Mesenchymal stem cell (in vitro differentiated cells and primary cell): Measurements from ENCODE around the gene PHYHIPL.

Source experiments
- DNase-seq: peaks from one replicate; pipeline ENCODE4 v3.0.0-alpha.2; 2013
- H2AFZ ChIP-seq: one replicate; pipeline ENCODE4 v1.6.1; 2013; ENCODE audit warnings: low read depth, mild to moderate bottlenecking, control low read depth, inconsistent platforms, low read length, moderate library complexity
- H2AK5ac ChIP-seq: 2 replicates; pipeline ENCODE4 v1.6.1; 2013; ENCODE audit warnings: low read length, moderate library complexity, mild to moderate bottlenecking, inconsistent platforms; ENCODE audit not compliant: severe bottlenecking
- H2BK120ac ChIP-seq: one replicate; pipeline ENCODE4 v1.6.1; 2013; ENCODE audit warnings: low read depth, mild to moderate bottlenecking, inconsistent platforms, low read length, moderate library complexity
- H2BK12ac ChIP-seq, 2 experiments: one replicate each; pipeline ENCODE4 v1.6.1; 2013; ENCODE audit warnings: inconsistent platforms in 2 of 2, low read length in 2 of 2, mild to moderate bottlenecking in 2 of 2, moderate library complexity in 2 of 2, control low read depth in 1 of 2
- H2BK15ac ChIP-seq: one replicate; pipeline ENCODE4 v1.6.1; 2013; ENCODE audit warnings: mild to moderate bottlenecking, low read depth, inconsistent platforms; ENCODE audit not compliant: poor library complexity, severe bottlenecking
- H2BK5ac ChIP-seq: 2 replicates; pipeline ENCODE4 v1.6.1; 2013; ENCODE audit warnings: low read depth, mild to moderate bottlenecking, low read length, control low read depth, inconsistent platforms; ENCODE audit not compliant: poor library complexity, severe bottlenecking
- H3K14ac ChIP-seq, 2 experiments: one replicate each; pipeline ENCODE4 v1.6.1; 2013; ENCODE audit warnings: inconsistent platforms in 2 of 2, low read length in 2 of 2, control low read depth in 1 of 2, mild to moderate bottlenecking in 1 of 2, moderate library complexity in 1 of 2
- H3K18ac ChIP-seq, 2 experiments: one replicate each; pipeline ENCODE4 v1.6.1; 2013; ENCODE audit warnings: inconsistent platforms in 2 of 2, low read length in 2 of 2, control low read depth in 1 of 2, low read depth in 1 of 2, mild to moderate bottlenecking in 1 of 2
- H3K23ac ChIP-seq, 2 experiments: one replicate each; pipeline ENCODE4 v1.6.1; 2013; ENCODE audit warnings: inconsistent platforms in 2 of 2, low read length in 2 of 2, mild to moderate bottlenecking in 2 of 2, moderate library complexity in 2 of 2, control low read depth in 1 of 2
- H3K27ac ChIP-seq: 2 replicates; pipeline ENCODE4 v1.5.1; 2013; ENCODE audit warnings: mild to moderate bottlenecking, moderate library complexity, low read length, control low read depth, inconsistent platforms; ENCODE audit not compliant: poor library complexity, severe bottlenecking
- H3K27me3 ChIP-seq, 2 experiments: 2 replicates each; pipeline versions ENCODE4 v1.6.1 to v1.7.0; 2013; ENCODE audit warnings: low read length in 2 of 2, mild to moderate bottlenecking in 2 of 2, moderate library complexity in 2 of 2, control low read depth in 1 of 2, inconsistent platforms in 1 of 2; ENCODE audit not compliant: control insufficient read depth in 1 of 2, insufficient read depth in 1 of 2
- H3K36me3 ChIP-seq, 2 experiments: 2 replicates each; pipeline versions ENCODE4 v1.6.1 to v1.7.0; 2013; ENCODE audit warnings: low read length in 2 of 2, control low read depth in 1 of 2, inconsistent platforms in 1 of 2, low read depth in 1 of 2, mild to moderate bottlenecking in 1 of 2; ENCODE audit not compliant: insufficient read depth in 2 of 2, control insufficient read depth in 1 of 2
- H3K4ac ChIP-seq, 2 experiments: one replicate each; pipeline ENCODE4 v1.6.1; 2013; ENCODE audit warnings: inconsistent platforms in 2 of 2, low read length in 2 of 2, mild to moderate bottlenecking in 2 of 2, moderate library complexity in 2 of 2, control low read depth in 1 of 2, low read depth in 1 of 2
- H3K4me1 ChIP-seq: 2 replicates; pipeline ENCODE4 v1.6.1; 2013; ENCODE audit warnings: low read depth, low read length, control low read depth; ENCODE audit not compliant: control insufficient read depth, insufficient read depth
- H3K4me2 ChIP-seq: 2 replicates; pipeline ENCODE4 v1.6.1; 2013; ENCODE audit warnings: low read length, mild to moderate bottlenecking, inconsistent platforms; ENCODE audit not compliant: poor library complexity, severe bottlenecking
- H3K4me3 ChIP-seq, 2 experiments: 2 replicates each; pipeline versions ENCODE4 v1.5.1 to v1.7.0; 2013; ENCODE audit warnings: low read length in 2 of 2, mild to moderate bottlenecking in 2 of 2, control low read depth in 1 of 2, low read depth in 1 of 2; ENCODE audit not compliant: insufficient read depth in 1 of 2
- H3K79me1 ChIP-seq: replicated peaks from 2 replicates; pipeline ENCODE4 v1.6.1; 2013; ENCODE audit warnings: mild to moderate bottlenecking, control low read depth, low read length, inconsistent platforms; ENCODE audit not compliant: poor library complexity, severe bottlenecking
- H3K9ac ChIP-seq: 2 replicates; pipeline ENCODE4 v1.7.0; 2013; ENCODE audit warnings: mild to moderate bottlenecking, low read length, moderate library complexity
- H3K9me3 ChIP-seq: 2 replicates; pipeline ENCODE4 v1.7.0; 2013; ENCODE audit warnings: mild to moderate bottlenecking, low read length; ENCODE audit not compliant: control insufficient read depth
- H4K8ac ChIP-seq: one replicate; pipeline ENCODE4 v1.6.1; 2013; ENCODE audit warnings: inconsistent platforms, mild to moderate bottlenecking, low read length, moderate library complexity
- H4K91ac ChIP-seq: one replicate; pipeline ENCODE4 v1.6.1; 2013; ENCODE audit warnings: mild to moderate bottlenecking, low read length, inconsistent platforms
- WGBS: methylation state at CpG from one replicate; pipeline ENCODE4 v1.1.7; 2013; ENCODE audit warnings: mixed read lengths; 5-methylcytosine and 5-hydroxymethylcytosine counted together

PHYHIPL gene

DNA sequence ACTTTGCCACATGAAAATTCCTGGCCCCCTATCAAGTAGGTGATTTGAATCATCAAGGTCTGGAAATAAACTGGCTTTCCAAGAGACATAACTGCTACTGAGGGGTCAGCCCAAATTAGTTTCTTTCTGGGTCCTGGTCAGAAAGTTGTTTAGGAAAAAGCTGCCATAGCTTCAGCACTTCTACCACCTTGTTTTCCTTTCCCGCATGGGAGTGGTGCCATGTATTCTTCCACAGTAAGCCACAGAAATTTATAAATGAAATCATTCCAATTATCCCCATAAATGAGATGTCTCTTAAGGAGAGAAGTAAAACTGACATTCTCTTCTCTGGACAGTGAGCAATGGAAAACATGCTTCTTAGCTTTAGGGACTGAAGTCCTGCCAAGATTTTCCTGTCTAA lies 80.8 kb downstream of the PHYHIPL start:
- Histone ChIP-seq H3K4me3 (no peak overlapping the region), H2BK5ac (no peak overlapping the region), H3K27me3 (peaks cover 0 to 5% of the 10 kb centered on the region in 2 experiments), H3K27ac (no peak overlapping the region), H3K79me1 (no peaks in the 10 kb centered on the region), H2BK12ac (no peak overlapping the region), H4K8ac (no peak overlapping the region), H3K9ac (no peak overlapping the region), H3K4me2 (no peak overlapping the region), H3K14ac (no peak overlapping the region), H3K4ac (no peak overlapping the region), H2BK120ac (no peak overlapping the region), H3K4me1 (no peaks in the 10 kb centered on the region), H3K36me3 (peaks cover 0 to 5% of the 10 kb centered on the region in 2 experiments), H4K91ac (no peak overlapping the region), H3K23ac (no peak overlapping the region), H2AFZ (no peak overlapping the region), H3K18ac (no peak overlapping the region), H3K9me3 (no peaks in the 10 kb centered on the region), H2AK5ac (no peak overlapping the region), H2BK15ac (no peak overlapping the region)
- DNase-seq, result no peak
- 100% methylated on average over 1 of the region's 1 CpG for WGBS

DNA sequence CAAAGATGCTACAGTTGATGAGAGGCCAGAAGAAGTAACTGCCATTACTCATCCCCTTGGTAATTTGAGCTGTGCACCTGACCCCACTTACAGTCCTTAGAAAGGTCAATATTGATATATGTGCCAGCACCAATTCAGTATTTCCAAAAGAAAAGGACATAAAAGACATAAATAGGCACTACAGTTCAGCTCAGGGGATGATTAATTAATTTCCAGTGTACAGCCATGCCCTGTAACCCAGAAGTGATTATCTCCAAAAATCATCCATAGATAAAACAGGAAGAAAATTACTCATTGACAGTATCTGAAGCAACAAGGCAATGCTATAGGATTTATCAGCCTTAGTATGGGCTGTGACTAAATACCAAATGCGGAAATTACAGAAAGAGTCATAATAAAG lies 82.4 kb downstream of the PHYHIPL start:
- no peak overlapping the region for H2AFZ ChIP-seq
- no peaks in the 10 kb centered on the region for H3K36me3 ChIP-seq
- no peak overlapping the region for H3K4me3 ChIP-seq
- no peak overlapping the region for H2BK15ac ChIP-seq
- WGBS, result no CpG with 5 or more reads among the region's 1 CpG
- no peaks in the 10 kb centered on the region for H3K4me1 ChIP-seq
- no peak overlapping the region for H3K4me2 ChIP-seq
- no peak overlapping the region for H2BK5ac ChIP-seq
- no peaks in the 10 kb centered on the region for H3K79me1 ChIP-seq
- no peak overlapping the region for H3K4ac ChIP-seq
- no peak overlapping the region for H3K23ac ChIP-seq
- no peak overlapping the region for H2BK12ac ChIP-seq
- DNase-seq, result no peak
- no peak overlapping the region for H3K9ac ChIP-seq
- no peak overlapping the region for H4K91ac ChIP-seq
- H2BK120ac ChIP-seq, result no peak overlapping the region
- H3K18ac ChIP-seq, result no peak overlapping the region
- H2AK5ac ChIP-seq, result no peak overlapping the region
- H3K27ac ChIP-seq, result no peak overlapping the region
- no peaks in the 10 kb centered on the region for H3K9me3 ChIP-seq
- no peak overlapping the region for H4K8ac ChIP-seq
- no peak overlapping the region for H3K14ac ChIP-seq
- peaks cover 0 to 8% of the 10 kb centered on the region in 2 experiments for H3K27me3 ChIP-seq

- H3K27ac ChIP-seq, result no peak overlapping the region
- peaks cover 0 to 11% of the 10 kb centered on the region in 2 experiments for H3K27me3 ChIP-seq
- H2BK12ac ChIP-seq, result no peak overlapping the region
- DNase-seq, result no peak
- H2BK120ac ChIP-seq, result no peak overlapping the region
- H3K18ac ChIP-seq, result no peak overlapping the region
- H3K9me3 ChIP-seq, result no peaks in the 10 kb centered on the region
- H4K8ac ChIP-seq, result no peak overlapping the region
- H3K79me1 ChIP-seq, result no peaks in the 10 kb centered on the region
- no peak overlapping the region for H3K14ac ChIP-seq
- no peak overlapping the region for H3K4ac ChIP-seq
- H3K4me3 ChIP-seq, result no peak overlapping the region
- 80% methylated on average over 3 of the region's 5 CpGs for WGBS
- H3K23ac ChIP-seq, result no peak overlapping the region
- no peak overlapping the region for H3K4me2 ChIP-seq
- H2AK5ac ChIP-seq, result no peak overlapping the region
- no peak overlapping the region for H2AFZ ChIP-seq
- no peak overlapping the region for H2BK5ac ChIP-seq
- H3K36me3 ChIP-seq, result no peaks in the 10 kb centered on the region
- no peak overlapping the region for H3K9ac ChIP-seq
- no peaks in the 10 kb centered on the region for H3K4me1 ChIP-seq
- no peak overlapping the region for H4K91ac ChIP-seq
- H2BK15ac ChIP-seq, result no peak overlapping the region
These were observed 88.7 kb downstream of the PHYHIPL start for GRCh38 chr10:59265141-59265540.

DNA sequence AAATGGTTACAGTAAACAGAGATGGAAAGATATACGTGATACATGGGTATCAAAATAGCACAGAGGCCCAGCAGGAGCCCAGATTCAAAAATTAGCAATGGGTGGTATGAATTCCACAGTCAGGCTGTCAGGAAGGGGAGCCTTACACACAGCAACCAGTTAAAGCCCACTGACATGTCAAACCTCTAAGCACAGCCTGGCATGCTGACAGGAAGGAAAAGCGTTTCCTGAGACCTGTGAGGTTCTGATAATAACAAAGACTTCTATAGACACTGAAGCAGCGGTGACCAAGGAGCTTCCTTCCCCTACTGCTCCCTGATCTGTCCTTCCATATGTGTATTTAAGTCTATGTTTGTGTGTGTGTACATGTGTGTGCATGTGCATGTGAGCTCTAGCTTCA lies 89.9 kb downstream of the PHYHIPL start:
- no peak for DNase-seq
- Histone ChIP-seq H3K4ac (no peak overlapping the region), H2AFZ (no peak overlapping the region), H3K4me3 (no peak overlapping the region), H3K4me2 (no peak overlapping the region), H3K9ac (no peak overlapping the region), H4K91ac (no peak overlapping the region), H3K4me1 (no peaks in the 10 kb centered on the region), H2AK5ac (no peak overlapping the region), H3K27ac (no peak overlapping the region), H3K36me3 (no peaks in the 10 kb centered on the region), H2BK12ac (no peak overlapping the region), H2BK15ac (no peak overlapping the region), H3K27me3 (peaks cover 0 to 9% of the 10 kb centered on the region in 2 experiments), H3K14ac (no peak overlapping the region), H2BK5ac (no peak overlapping the region), H2BK120ac (no peak overlapping the region), H3K23ac (no peak overlapping the region), H3K18ac (no peak overlapping the region), H3K9me3 (no peaks in the 10 kb centered on the region), H4K8ac (no peak overlapping the region), H3K79me1 (no peaks in the 10 kb centered on the region)
- WGBS, result 49% methylated on average over 2 of the region's 3 CpGs
